K562 (cell line): ENCODE data around the gene CMTM4. TPM values are rescaled to one million over a fixed set of nuclear protein-coding genes. Genes with fewer than 3 reads are reported as not detected.

Experiments
- L3MBTL2 ChIP-seq: fragments of 450-650 bp; IDR thresholded peaks from 2 replicates; pipeline ENCODE4 v1.6.1; 2016; ENCODE audit warnings: mild to moderate bottlenecking, moderate library complexity
- RCOR1 ChIP-seq, 2 experiments: IDR thresholded peaks; 2 replicates each; pipeline ENCODE4 v1.6.1; 2012; ENCODE audit warnings: low read depth in 2 of 2, low read length in 2 of 2, borderline replicate concordance in 1 of 2, improper control_type of control experiment in 1 of 2
- RERE ChIP-seq: sonication (generic); formaldehyde crosslinking; IDR thresholded peaks from 2 replicates; pipeline ENCODE4 v1.8.0; 2023; ENCODE audit warnings: missing genetic modification reagents, mild to moderate bottlenecking, borderline replicate concordance
- SMARCA5 ChIP-seq: fragments of 450-650 bp; IDR thresholded peaks from 2 replicates; pipeline ENCODE4 v1.6.1; 2016
- STAT5B ChIP-seq: fragments of 250-450 bp; sonication (Bioruptor Pico); IDR thresholded peaks from 2 replicates; pipeline ENCODE4 v1.8.0; 2021; ENCODE audit warnings: mild to moderate bottlenecking, inconsistent platforms
- ZNF431 ChIP-seq: sonication (generic); formaldehyde crosslinking; IDR thresholded peaks from 2 replicates; pipeline ENCODE4 v1.8.0; 2022; ENCODE audit warnings: mild to moderate bottlenecking, missing genetic modification reagents
- ZNF780A ChIP-seq: fragments of 250-450 bp; sonication (Bioruptor Pico); IDR thresholded peaks from 2 replicates; pipeline ENCODE4 v1.5.0; 2021; ENCODE audit warnings: mild to moderate bottlenecking
- polyA plus RNA-seq, 8 experiments: library from polyadenylated mRNA; depleted of rRNA in 4 of 8; stranded (reverse) in 5 of 8; unstranded in 3 of 8; fragments of >200 nt; fragmentation: Nextera tagmentation in 2 of 8; fragmentation: Illumina TruSeq in 1 of 8; extraction: Ambion mirVana in 2 of 8; extraction: Trizol in 1 of 8; gene quantifications; 2 replicates each; pipeline versions ENCODE4 v1.2.1 to v1.2.3, GENCODE V29; 2011 to 2014; ENCODE audit warnings: inconsistent platforms in 1 of 8, missing spikeins in 1 of 8
- total RNA-seq, 7 experiments: library from RNA; depleted of rRNA in 6 of 7; stranded (reverse); fragments of >200 nt in 6 of 7; fragmentation: Illumina TruSeq in 2 of 7; extraction: Trizol in 2 of 7; gene quantifications; 2 replicates each; pipeline versions ENCODE4 v1.2.1 to v1.2.3, GENCODE V29; 2011 to 2021; ENCODE audit warnings: low replicate concordance in 1 of 7
- TF ChIP-seq, protein P1 (sequence below): fragments of 200-800 bp; sonication (Bioruptor generic); IDR thresholded peaks from 2 replicates; pipeline ENCODE4 v1.6.1; 2017; ENCODE audit warnings: missing genetic modification characterization, missing compliant biosample characterization
- TF ChIP-seq, protein P2 (sequence below), 2 experiments: IDR thresholded peaks; 2 replicates each; pipeline ENCODE4 v1.6.1; 2012; ENCODE audit warnings: improper control_type of control experiment in 2 of 2, low read depth in 2 of 2, low read length in 2 of 2, borderline replicate concordance in 1 of 2

CMTM4 gene
- total and polyA plus RNA-seq, 9 of the 15 experiments (the other 6 are each of a cell fraction or from before 2014, with no cell fraction given) = 2.0 to 21.3 (median 12.5) TPM

DNA sequence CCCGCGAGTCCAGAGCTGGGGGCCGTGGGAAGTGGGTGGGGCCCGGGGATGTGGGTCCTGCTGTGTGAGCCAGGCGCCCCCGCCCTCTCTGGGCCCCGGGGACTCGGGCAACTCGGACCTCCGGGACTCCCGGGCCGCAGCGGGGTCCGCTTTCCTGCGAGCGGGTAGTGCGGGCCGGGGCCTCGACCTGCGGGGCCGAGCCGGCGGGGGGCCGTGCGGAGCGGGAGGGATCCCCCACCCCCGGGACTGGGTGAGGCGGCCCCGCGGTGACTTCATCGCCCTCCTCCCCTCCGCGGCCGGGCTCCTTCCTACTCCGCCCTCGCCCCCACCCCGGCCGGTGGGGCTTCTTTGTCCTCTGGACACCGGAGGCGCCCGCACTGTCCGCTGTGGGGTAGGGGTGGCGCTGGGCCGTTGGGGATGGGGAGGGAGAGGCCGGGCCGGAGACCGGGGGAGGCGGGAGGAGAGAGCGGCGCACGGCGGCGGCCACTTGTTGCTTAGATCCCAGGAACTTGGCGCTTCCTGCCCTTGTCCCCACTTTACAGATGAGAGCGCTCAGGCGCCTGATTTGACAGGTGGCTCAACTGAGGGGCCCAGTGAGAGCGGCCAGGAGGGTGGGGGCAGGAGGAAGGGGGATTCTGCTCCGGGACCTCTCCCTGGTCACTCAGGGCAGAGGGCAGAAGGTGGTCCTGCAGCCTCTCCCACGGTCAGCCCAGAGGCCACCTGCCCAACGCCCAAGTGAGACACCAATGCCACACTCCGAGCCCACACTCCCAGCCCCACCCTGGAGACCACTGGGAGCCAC lies 91.2 kb downstream of the CMTM4 start (continued):
- TF ChIP-seq RERE (CRISPR knock-in tag) (no peak), RCOR1 (IDR thresholded peaks at IDR 0.05; ENCODE audit: borderline replicate concordance in 1 of 2, low read depth in 2 of 2, low read length in 2 of 2) (no peak), ZNF780A (CRISPR knock-in tag) (no peak), ZNF431 (CRISPR knock-in tag) (no peak), STAT5B (CRISPR knock-in tag) (no peak), L3MBTL2 (no peak), SMARCA5 (peak; percentile 57; the same call in 1 of the 2 replicates)
- TF ChIP-seq, protein P1, sequence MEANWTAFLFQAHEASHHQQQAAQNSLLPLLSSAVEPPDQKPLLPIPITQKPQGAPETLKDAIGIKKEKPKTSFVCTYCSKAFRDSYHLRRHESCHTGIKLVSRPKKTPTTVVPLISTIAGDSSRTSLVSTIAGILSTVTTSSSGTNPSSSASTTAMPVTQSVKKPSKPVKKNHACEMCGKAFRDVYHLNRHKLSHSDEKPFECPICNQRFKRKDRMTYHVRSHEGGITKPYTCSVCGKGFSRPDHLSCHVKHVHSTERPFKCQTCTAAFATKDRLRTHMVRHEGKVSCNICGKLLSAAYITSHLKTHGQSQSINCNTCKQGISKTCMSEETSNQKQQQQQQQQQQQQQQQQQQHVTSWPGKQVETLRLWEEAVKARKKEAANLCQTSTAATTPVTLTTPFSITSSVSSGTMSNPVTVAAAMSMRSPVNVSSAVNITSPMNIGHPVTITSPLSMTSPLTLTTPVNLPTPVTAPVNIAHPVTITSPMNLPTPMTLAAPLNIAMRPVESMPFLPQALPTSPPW (CRISPR knock-in tag) = peak; percentile 74; the same call in 1 of the 2 replicates
- TF ChIP-seq, protein P2, sequence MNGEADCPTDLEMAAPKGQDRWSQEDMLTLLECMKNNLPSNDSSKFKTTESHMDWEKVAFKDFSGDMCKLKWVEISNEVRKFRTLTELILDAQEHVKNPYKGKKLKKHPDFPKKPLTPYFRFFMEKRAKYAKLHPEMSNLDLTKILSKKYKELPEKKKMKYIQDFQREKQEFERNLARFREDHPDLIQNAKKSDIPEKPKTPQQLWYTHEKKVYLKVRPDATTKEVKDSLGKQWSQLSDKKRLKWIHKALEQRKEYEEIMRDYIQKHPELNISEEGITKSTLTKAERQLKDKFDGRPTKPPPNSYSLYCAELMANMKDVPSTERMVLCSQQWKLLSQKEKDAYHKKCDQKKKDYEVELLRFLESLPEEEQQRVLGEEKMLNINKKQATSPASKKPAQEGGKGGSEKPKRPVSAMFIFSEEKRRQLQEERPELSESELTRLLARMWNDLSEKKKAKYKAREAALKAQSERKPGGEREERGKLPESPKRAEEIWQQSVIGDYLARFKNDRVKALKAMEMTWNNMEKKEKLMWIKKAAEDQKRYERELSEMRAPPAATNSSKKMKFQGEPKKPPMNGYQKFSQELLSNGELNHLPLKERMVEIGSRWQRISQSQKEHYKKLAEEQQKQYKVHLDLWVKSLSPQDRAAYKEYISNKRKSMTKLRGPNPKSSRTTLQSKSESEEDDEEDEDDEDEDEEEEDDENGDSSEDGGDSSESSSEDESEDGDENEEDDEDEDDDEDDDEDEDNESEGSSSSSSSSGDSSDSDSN (IDR thresholded peaks at IDR 0.05; ENCODE audit: borderline replicate concordance in 1 of 2, low read depth in 2 of 2, low read length in 2 of 2) = 0 out of 4 replicates have a peak, but pooled peaks of 1 of the 2 experiments have one; percentile 51
- TF ChIP-seq, all 486 proteins: peak for 32
